ENCODE data around the gene ACACB.

ACACB gene

GRCh38 chr12:109252799-109253198 is 136.4 kb downstream of the ACACB start:
- no peak for DNase-seq (ENCODE audit: low read depth in 3 of 3, low spot score in 1 of 3)

- no peak for DNase-seq (ENCODE audit: low read depth in 3 of 3, low spot score in 1 of 3)
Observed at GRCh38 chr12:109253913-109254544, 137.6 kb downstream of the ACACB start.

GRCh38 chr12:109255377-109255776 is 139.0 kb downstream of the ACACB start:
- DNase-seq (ENCODE audit: low read depth in 3 of 3, low spot score in 1 of 3), result no peak

GRCh38 chr12:109256011-109256410 is 139.6 kb downstream of the ACACB start:
- no peak for DNase-seq (ENCODE audit: low read depth in 3 of 3, low spot score in 1 of 3)

- no peak for DNase-seq (ENCODE audit: low read depth in 3 of 3, low spot score in 1 of 3)
Observed at GRCh38 chr12:109258201-109258600, 141.8 kb downstream of the ACACB start.

- no peak for DNase-seq (ENCODE audit: low read depth in 3 of 3, low spot score in 1 of 3)
Observed at GRCh38 chr12:109258607-109259544, 142.5 kb downstream of the ACACB start.

- no peak for DNase-seq (ENCODE audit: low read depth in 3 of 3, low spot score in 1 of 3)
Observed at GRCh38 chr12:109259545-109259895, 143.1 kb downstream of the ACACB start.

- no peak for DNase-seq (ENCODE audit: low read depth in 3 of 3, low spot score in 1 of 3)
Observed at GRCh38 chr12:109261087-109261486, 144.7 kb downstream of the ACACB start.

GRCh38 chr12:109261939-109262338 is 145.6 kb downstream of the ACACB start:
- DNase-seq (ENCODE audit: low read depth in 3 of 3, low spot score in 1 of 3), result no peak

GRCh38 chr12:109263439-109263838 is 147.1 kb downstream of the ACACB start:
- no peak for DNase-seq (ENCODE audit: low read depth in 3 of 3, low spot score in 1 of 3)

GRCh38 chr12:109264095-109264942 is 147.9 kb downstream of the ACACB start:
- DNase-seq (ENCODE audit: low read depth in 3 of 3, low spot score in 1 of 3), result peak in 1 of 3 donors; percentile 7

- no peak for DNase-seq (ENCODE audit: low read depth in 3 of 3, low spot score in 1 of 3)
Observed at GRCh38 chr12:109264943-109265650, 148.7 kb downstream of the ACACB start.

GRCh38 chr12:109266106-109266879 is 149.9 kb downstream of the ACACB start:
- DNase-seq (ENCODE audit: low read depth in 3 of 3, low spot score in 1 of 3), result no peak

GRCh38 chr12:109267361-109267760 is 151.0 kb downstream of the ACACB start:
- no peak for DNase-seq (ENCODE audit: low read depth in 3 of 3, low spot score in 1 of 3)

GRCh38 chr12:109268896-109269295 is 152.5 kb downstream of the ACACB start:
- DNase-seq (ENCODE audit: low read depth in 3 of 3, low spot score in 1 of 3), result no peak

GRCh38 chr12:109269428-109269827 is 153.0 kb downstream of the ACACB start:
- DNase-seq (ENCODE audit: low read depth in 3 of 3, low spot score in 1 of 3), result no peak

GRCh38 chr12:109270494-109270893 is 154.1 kb downstream of the ACACB start:
- no peak for DNase-seq (ENCODE audit: low read depth in 3 of 3, low spot score in 1 of 3)

- no peak for DNase-seq (ENCODE audit: low read depth in 3 of 3, low spot score in 1 of 3)
Observed at GRCh38 chr12:109271418-109271817, 155.0 kb downstream of the ACACB start.

GRCh38 chr12:109273354-109273753 is 157.0 kb downstream of the ACACB start:
- no peak for DNase-seq (ENCODE audit: low read depth in 3 of 3, low spot score in 1 of 3)

GRCh38 chr12:109274381-109274780 is 158.0 kb downstream of the ACACB start:
- DNase-seq (ENCODE audit: low read depth in 3 of 3, low spot score in 1 of 3), result no peak
